ENCODE data around the gene EVI5. TPM values are rescaled to one million over a fixed set of nuclear protein-coding genes. Genes with fewer than 3 reads are reported as not detected.

EVI5 gene
- total RNA-seq, 1 experiment from 2014 or later: 38.2 TPM

GRCh38 chr1:92583821-92584760, 200.8 kb downstream of the EVI5 start:
- CTCF ChIA-PET: interaction anchor here (0.6 kb wide), 1 partner anchor 263 kb away, joined by 5 read pairs; no protein-coding TSS in a partner anchor
- H3K79me2 ChIP-seq (ENCODE audit: low read length): no peaks in the 10 kb centered on the region
- BruUV-seq (replicated peaks): no TSS peak
- intact Hi-C loops (cut with micrococcal nuclease): loop anchor here (10.0 kb wide), 1 partner anchor 99 kb away; the partner anchor contains the start of gene GFI1
- ATAC-seq (peak; percentile 84), DNase-seq (peak; percentile 72)
- H3K4me2 ChIP-seq (ENCODE audit: low read length): peak overlapping the region; percentile 63
- peaks cover 33% of the 10 kb centered on the region for H3K4me1 ChIP-seq (ENCODE audit: insufficient read depth, low read length)
- H3K9me2 ChIP-seq (replicated peaks; ENCODE audit: low read length): no peaks in the 10 kb centered on the region
- no peaks in the 10 kb centered on the region for H3K9me3 ChIP-seq (ENCODE audit: low read length)
- peak overlapping the region; percentile 50 for H3K27ac ChIP-seq (ENCODE audit: low read length)
- no peak overlapping the region for H3K9ac ChIP-seq (ENCODE audit: low read length)
- no peaks in the 10 kb centered on the region for H4K20me1 ChIP-seq (ENCODE audit: low read length)
- peak overlapping the region; percentile 37 for H3K4me3 ChIP-seq (ENCODE audit: low read length)
- peak; percentile 36 for TF ChIP-seq CTCF (conservative IDR thresholded peaks at IDR 0.05; ENCODE audit: low read depth, low read length)
- no peak for TF ChIP-seq EZH2phosphoT487 (IDR thresholded peaks at IDR 0.05; ENCODE audit: borderline replicate concordance, low read length)
- TF ChIP-seq EZH2 (IDR thresholded peaks at IDR 0.05; ENCODE audit: low read length, unreplicated experiment): no peak
- POLR2A ChIA-PET (ENCODE audit: unreplicated experiment): no interaction called here
- H3K36me3 ChIP-seq (ENCODE audit: low read depth, low read length): no peaks in the 10 kb centered on the region
- no peaks in the 10 kb centered on the region for H3F3A ChIP-seq (ENCODE audit: low read length, unreplicated experiment)
- H3K27me3 ChIP-seq (ENCODE audit: low read length): no peaks in the 10 kb centered on the region
- H2AFZ ChIP-seq (ENCODE audit: low read length): no peak overlapping the region

GRCh38 chr1:92577261-92577895, 207.5 kb downstream of the EVI5 start:
- BruUV-seq (replicated peaks): no TSS peak
- Histone ChIP-seq H3K79me2 (ENCODE audit: low read length) (no peaks in the 10 kb centered on the region), H3K4me2 (ENCODE audit: low read length) (no peak overlapping the region), H3K4me1 (ENCODE audit: insufficient read depth, low read length) (no peaks in the 10 kb centered on the region), H3K27ac (ENCODE audit: low read length) (no peak overlapping the region), H3K36me3 (ENCODE audit: low read depth, low read length) (no peaks in the 10 kb centered on the region), H3K9me3 (ENCODE audit: low read length) (no peaks in the 10 kb centered on the region), H3K9ac (ENCODE audit: low read length) (no peak overlapping the region), H4K20me1 (ENCODE audit: low read length) (no peaks in the 10 kb centered on the region), H3K4me3 (ENCODE audit: low read length) (no peak overlapping the region), H2AFZ (ENCODE audit: low read length) (no peak overlapping the region), H3K27me3 (ENCODE audit: low read length) (no peaks in the 10 kb centered on the region), H3K9me2 (replicated peaks; ENCODE audit: low read length) (no peaks in the 10 kb centered on the region), H3F3A (ENCODE audit: low read length, unreplicated experiment) (no peaks in the 10 kb centered on the region)
- TF ChIP-seq EZH2 (IDR thresholded peaks at IDR 0.05; ENCODE audit: low read length, unreplicated experiment): no peak
- TF ChIP-seq EZH2phosphoT487 (IDR thresholded peaks at IDR 0.05; ENCODE audit: borderline replicate concordance, low read length): no peak
- TF ChIP-seq CTCF (conservative IDR thresholded peaks at IDR 0.05; ENCODE audit: low read depth, low read length): no peak
- ChIA-PET CTCF (no interaction called here), POLR2A (ENCODE audit: unreplicated experiment) (no interaction called here)
- intact Hi-C loops (cut with micrococcal nuclease): no loop called here
- peak; percentile 18 for DNase-seq
- 0 out of 2 replicates have a peak, but pooled peaks have one; percentile 11 for ATAC-seq

All from PC-3 (cell line).